Skeletal muscle tissue (tissue), 4 donors: ENCODE data around the gene PHRF1. TPM values are rescaled to one million over a fixed set of nuclear protein-coding genes. Genes with fewer than 3 reads are reported as not detected.

Source experiments
- H3K27ac ChIP-seq: one replicate; pipeline ENCODE4 v1.7.0; 2013; ENCODE audit warnings: mild to moderate bottlenecking, low read depth, low read length, inconsistent platforms
- H3K27me3 ChIP-seq, 3 donors: one replicate each; pipeline ENCODE4 v1.7.0; 2013; ENCODE audit warnings: low read length in 3 of 3; ENCODE audit not compliant: control insufficient read depth in 3 of 3, insufficient read depth in 3 of 3
- H3K36me3 ChIP-seq, 3 donors: one replicate each; pipeline ENCODE4 v1.7.0; 2013; ENCODE audit warnings: low read length in 3 of 3; ENCODE audit not compliant: control insufficient read depth in 3 of 3, insufficient read depth in 3 of 3
- H3K4me1 ChIP-seq, 3 donors: one replicate each; pipeline ENCODE4 v1.7.0; 2013; ENCODE audit warnings: low read length in 3 of 3, mild to moderate bottlenecking in 3 of 3; ENCODE audit not compliant: control insufficient read depth in 3 of 3, insufficient read depth in 3 of 3
- H3K4me3 ChIP-seq, 3 donors: one replicate each; pipeline ENCODE4 v1.7.0; 2013; ENCODE audit warnings: low read length in 3 of 3
- H3K9ac ChIP-seq, 3 donors: one replicate each; pipeline ENCODE4 v1.7.0; 2013; ENCODE audit warnings: low read length in 3 of 3, mild to moderate bottlenecking in 3 of 3, moderate library complexity in 2 of 3, low read depth in 1 of 3
- H3K9me3 ChIP-seq, 3 donors: one replicate each; pipeline ENCODE4 v1.7.0; 2013; ENCODE audit warnings: low read length in 3 of 3; ENCODE audit not compliant: control insufficient read depth in 3 of 3
- total RNA-seq: library from RNA; depleted of rRNA; stranded (reverse); fragments of >200 nt; gene quantifications from one replicate; pipeline ENCODE4 v1.2.3, GENCODE V29; 2014
- donor health status: Osteomylitis.

The PHRF1 gene
- total RNA-seq, 1 donor from 2014 or later: 21.9 TPM

DNA sequence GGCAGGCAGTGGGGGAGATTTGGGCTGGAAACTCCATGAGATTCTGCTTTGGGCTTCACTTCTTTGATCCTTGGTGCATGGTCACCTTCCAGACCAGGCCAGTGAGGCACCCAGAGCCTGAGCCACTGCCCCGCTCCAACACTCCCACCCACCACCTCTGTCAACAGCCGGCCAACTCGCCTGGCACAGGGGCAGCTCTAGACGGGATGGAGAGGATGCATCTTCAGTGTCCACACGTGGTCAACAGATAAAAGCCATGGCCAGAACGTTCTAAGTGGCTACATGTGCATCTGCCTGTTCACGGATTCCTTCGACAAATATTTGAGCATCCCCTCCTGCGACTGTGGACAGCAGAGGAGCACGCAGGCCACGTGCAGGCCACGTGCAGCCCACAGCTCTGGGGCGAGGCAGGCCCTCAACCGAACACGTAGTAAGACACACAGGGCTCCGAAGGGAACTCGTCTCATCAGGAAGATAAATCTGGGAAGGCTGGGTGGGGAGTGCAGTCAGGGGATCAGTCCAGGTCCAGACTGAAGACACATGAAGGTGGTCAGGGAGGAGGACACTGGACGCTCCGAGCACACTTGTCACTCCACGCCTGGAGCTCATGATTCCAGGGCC lies 37.7 kb upstream of the PHRF1 start:
- Histone ChIP-seq H3K9ac (no peak overlapping the region), H3K4me3 (no peak overlapping the region), H3K36me3 (peaks cover 1 to 4% (median 3%) of the 10 kb centered on the region in 3 donors), H3K27ac (no peak overlapping the region), H3K27me3 (peaks cover 0 to 30% (median 25%) of the 10 kb centered on the region in 3 donors), H3K4me1 (peaks cover 26 to 34% (median 31%) of the 10 kb centered on the region in 3 donors), H3K9me3 (no peaks in the 10 kb centered on the region)

- Histone ChIP-seq H3K4me3 (no peak overlapping the region), H3K4me1 (peaks cover 14 to 22% (median 18%) of the 10 kb centered on the region in 3 donors), H3K9ac (no peak overlapping the region), H3K9me3 (no peaks in the 10 kb centered on the region), H3K27me3 (peaks cover 0 to 30% (median 25%) of the 10 kb centered on the region in 3 donors), H3K27ac (no peak overlapping the region), H3K36me3 (no peaks in the 10 kb centered on the region)
These were observed 36.2 kb upstream of the PHRF1 start for GRCh38 chr11:539971-540481.

DNA sequence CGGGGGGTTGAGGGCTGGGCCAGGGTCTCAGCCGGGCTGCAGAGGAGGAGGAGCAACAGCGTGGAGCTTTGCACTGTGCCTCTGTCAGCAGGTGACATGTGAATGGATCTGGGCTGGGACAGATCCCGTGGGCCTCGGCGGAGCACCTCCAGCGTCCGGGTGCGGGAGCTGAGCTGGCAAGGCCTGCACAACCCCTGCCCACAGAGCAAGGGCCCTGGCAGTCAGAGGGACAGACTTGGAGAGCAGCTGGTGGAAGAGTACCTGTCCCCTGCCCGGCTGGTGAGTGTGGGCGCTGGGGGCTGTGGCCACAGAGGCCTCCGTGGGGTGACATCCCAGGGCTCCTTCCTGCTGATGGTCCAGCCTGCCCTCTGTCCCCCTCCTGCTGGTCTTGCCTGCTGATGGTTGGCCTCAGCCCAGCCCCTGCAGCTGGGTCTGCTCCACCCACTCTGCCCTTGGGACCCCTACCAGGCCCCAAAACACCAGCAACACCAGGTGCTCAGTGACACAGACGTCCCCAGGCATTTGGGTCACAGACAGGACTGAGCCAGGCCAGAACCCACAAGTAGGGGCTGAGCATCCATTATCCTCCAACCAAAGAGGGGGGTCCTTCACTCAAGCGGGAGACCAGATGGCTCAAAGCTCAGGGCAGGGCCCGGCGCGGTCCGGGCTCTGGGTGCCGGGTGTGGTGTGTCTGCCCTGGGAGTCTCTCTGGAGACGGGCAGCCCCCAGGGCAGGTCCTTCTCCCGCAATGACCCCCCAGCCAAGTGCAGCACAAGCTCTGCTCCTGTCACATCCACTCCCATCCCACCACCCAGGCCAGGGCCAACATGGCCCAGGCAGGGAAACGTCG lies 35.5 kb upstream of the PHRF1 start:
- no peak overlapping the region for H3K27ac ChIP-seq

DNA sequence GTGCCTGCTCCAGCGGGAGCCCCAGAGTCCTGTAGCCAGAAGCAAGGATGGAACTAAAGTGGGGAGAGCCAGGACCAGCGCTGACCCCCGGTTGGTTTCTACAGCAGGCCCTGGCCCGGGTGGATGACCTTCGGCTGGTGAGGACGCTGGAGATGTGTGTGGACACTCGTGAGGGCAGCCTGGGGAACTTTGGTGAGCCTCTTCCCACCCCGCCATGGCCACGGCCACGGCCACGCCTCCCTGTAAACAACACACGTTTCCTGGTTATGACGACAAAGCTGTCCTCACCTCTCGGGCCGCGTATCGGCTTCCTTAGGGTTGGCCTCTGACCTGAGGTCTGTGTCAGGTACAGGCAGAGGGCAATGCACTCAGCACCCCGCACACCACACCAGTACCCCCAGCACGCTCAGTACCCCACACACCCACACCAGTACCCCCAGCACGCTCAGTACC lies 34.8 kb upstream of the PHRF1 start:
- no peak overlapping the region for H3K4me3 ChIP-seq
- no peaks in the 10 kb centered on the region for H3K9me3 ChIP-seq
- H3K9ac ChIP-seq: no peak overlapping the region
- H3K36me3 ChIP-seq: no peaks in the 10 kb centered on the region
- peaks cover 0 to 30% (median 25%) of the 10 kb centered on the region in 3 donors for H3K27me3 ChIP-seq
- H3K27ac ChIP-seq: no peak overlapping the region
- peaks cover 10 to 16% (median 15%) of the 10 kb centered on the region in 3 donors for H3K4me1 ChIP-seq

More for the DNA sequence above, 35.5 kb upstream of the PHRF1 start:
- Histone ChIP-seq H3K36me3 (no peaks in the 10 kb centered on the region), H3K4me1 (peaks cover 14 to 21% (median 18%) of the 10 kb centered on the region in 3 donors), H3K9ac (no peak overlapping the region), H3K9me3 (no peaks in the 10 kb centered on the region), H3K4me3 (no peak overlapping the region), H3K27me3 (peaks cover 0 to 30% (median 25%) of the 10 kb centered on the region in 3 donors)

GRCh38 chr11:544817-545166 lies 31.5 kb upstream of the PHRF1 start:
- Histone ChIP-seq H3K9me3 (no peaks in the 10 kb centered on the region), H3K27me3 (peaks cover 2 to 5% (median 3%) of the 10 kb centered on the region in 3 donors), H3K9ac (no peak overlapping the region), H3K27ac (no peak overlapping the region), H3K36me3 (no peaks in the 10 kb centered on the region), H3K4me1 (no peaks in the 10 kb centered on the region), H3K4me3 (no peak overlapping the region)

GRCh38 chr11:545171-545570 lies 31.1 kb upstream of the PHRF1 start:
- H3K4me1 ChIP-seq: no peaks in the 10 kb centered on the region
- H3K27me3 ChIP-seq: peaks cover 0 to 8% (median 2%) of the 10 kb centered on the region in 3 donors
- H3K9me3 ChIP-seq: no peaks in the 10 kb centered on the region
- H3K9ac ChIP-seq: no peak overlapping the region
- no peak overlapping the region for H3K4me3 ChIP-seq
- no peak overlapping the region for H3K27ac ChIP-seq
- no peaks in the 10 kb centered on the region for H3K36me3 ChIP-seq

- no peaks in the 10 kb centered on the region for H3K4me1 ChIP-seq
- H3K27me3 ChIP-seq: peaks cover 16 to 37% (median 28%) of the 10 kb centered on the region in 3 donors
- H3K4me3 ChIP-seq: no peak overlapping the region
- no peaks in the 10 kb centered on the region for H3K36me3 ChIP-seq
- H3K27ac ChIP-seq: no peak overlapping the region
- H3K9me3 ChIP-seq: no peaks in the 10 kb centered on the region
- no peak overlapping the region for H3K9ac ChIP-seq
These were observed 27.3 kb upstream of the PHRF1 start for GRCh38 chr11:548700-549603.

DNA sequence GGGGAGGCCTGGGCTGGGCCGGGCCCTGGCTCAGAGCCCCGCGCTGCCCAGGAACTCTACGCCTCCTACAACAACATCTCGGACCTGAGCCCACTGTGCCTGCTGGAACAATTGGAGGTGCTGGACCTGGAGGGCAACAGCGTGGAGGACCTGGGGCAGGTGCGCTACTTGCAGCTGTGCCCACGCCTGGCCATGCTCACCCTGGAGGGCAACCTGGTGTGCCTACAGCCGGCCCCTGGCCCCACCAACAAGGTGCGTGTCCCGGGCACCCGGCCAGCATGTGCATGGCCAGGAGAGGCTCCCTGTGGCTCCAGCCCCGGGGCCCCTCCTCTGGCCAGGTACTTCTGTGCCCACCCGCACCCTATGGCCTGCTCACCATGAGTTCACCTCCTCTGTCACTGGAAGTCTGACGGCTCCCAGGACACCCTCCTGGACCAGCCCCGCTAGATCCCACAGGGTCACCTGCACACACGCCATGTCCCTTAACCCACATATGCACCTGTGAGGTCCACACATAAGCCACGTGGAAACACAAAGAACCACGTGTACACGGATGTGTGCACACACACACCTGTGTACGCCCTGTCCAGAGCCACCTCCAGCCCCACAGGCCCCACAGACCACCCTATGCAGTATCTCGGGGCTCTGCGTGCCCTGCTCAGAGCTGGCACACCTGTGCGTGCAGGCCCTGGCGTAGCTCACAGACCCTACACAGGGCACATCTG lies 26.1 kb upstream of the PHRF1 start:
- no peak overlapping the region for H3K4me3 ChIP-seq
- peaks cover 0 to 7% (median 5%) of the 10 kb centered on the region in 3 donors for H3K4me1 ChIP-seq
- H3K27ac ChIP-seq: no peak overlapping the region
- H3K9ac ChIP-seq: no peak overlapping the region
- no peaks in the 10 kb centered on the region for H3K9me3 ChIP-seq
- H3K36me3 ChIP-seq: no peaks in the 10 kb centered on the region
- peaks cover 26 to 47% (median 37%) of the 10 kb centered on the region in 3 donors for H3K27me3 ChIP-seq

- peaks cover 27 to 52% (median 37%) of the 10 kb centered on the region in 3 donors for H3K27me3 ChIP-seq
- no peak overlapping the region for H3K9ac ChIP-seq
- peaks cover 0 to 7% (median 7%) of the 10 kb centered on the region in 3 donors for H3K4me1 ChIP-seq
- H3K9me3 ChIP-seq: no peaks in the 10 kb centered on the region
- H3K36me3 ChIP-seq: no peaks in the 10 kb centered on the region
- no peak overlapping the region for H3K27ac ChIP-seq
- no peak overlapping the region for H3K4me3 ChIP-seq
These were observed 25.6 kb upstream of the PHRF1 start for GRCh38 chr11:550746-551085.
